T-helper 2 cell (primary cell): ENCODE measurements around the gene NKAIN2.

Experiments used
- DNase-seq, 5 experiments: peaks; one replicate each; pipeline versions ENCODE4 v3.0.0 to v3.0.0-alpha.2; 2012 to 2022

Gene NKAIN2

DNA sequence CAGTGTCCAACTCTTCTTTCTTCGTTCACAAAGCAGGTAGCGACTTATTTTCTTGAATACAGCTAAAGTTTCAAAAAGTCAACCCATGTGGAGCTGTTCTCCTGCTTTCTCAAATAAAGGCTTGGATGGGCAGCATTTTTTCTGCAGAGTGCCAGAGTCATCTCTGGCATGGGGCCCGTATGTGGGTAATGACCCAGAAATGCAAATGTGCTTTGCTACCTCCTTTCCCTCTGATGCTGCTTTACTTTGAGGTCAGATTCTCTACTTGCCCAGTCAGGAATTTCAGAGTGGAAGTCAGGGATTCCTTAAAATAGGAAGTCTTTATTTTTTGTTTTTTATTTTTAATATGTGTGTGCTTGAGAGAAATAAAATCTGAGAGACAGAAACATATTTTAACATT is 4.9 kb downstream of the NKAIN2 start:
- no peak for DNase-seq

DNA sequence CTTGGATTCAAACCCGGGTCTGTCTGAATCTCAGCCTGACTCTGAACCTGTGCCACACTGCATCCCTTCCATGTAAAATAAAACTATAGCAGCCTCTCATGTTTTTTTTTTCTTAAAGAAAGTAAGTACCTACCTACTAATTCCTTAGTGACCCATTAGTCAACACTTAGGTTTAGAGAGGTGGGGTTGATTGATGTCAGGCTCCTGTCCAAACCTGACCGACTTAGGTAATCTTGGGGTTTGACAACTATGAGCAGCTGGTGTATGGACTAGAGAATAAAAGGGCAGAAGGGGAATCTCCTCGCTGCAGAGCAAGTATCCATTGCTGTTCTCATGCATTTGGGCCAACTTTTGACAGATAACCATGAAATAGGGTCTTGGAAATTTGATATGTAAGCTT is 6.5 kb downstream of the NKAIN2 start:
- DNase-seq, result no peak

DNA sequence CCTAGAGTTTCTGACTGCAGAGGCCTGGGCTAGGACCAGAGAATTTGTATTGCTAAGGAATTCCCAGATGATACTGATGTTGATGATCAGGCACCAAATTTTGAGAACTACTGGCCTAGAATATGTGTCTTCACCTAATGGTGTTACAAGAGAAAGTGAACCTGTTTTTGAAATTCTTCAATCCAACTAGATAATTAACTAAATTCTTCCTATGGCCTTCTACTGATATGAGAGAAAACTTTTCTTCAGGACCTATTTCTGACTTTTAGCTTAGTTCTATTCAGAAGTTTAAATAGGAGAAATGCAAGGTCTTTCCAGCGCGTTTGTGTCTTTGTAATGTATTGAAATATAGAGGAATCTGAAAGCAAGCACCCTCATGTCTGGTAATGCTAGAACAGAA is 7.3 kb downstream of the NKAIN2 start:
- no peak for DNase-seq

DNA sequence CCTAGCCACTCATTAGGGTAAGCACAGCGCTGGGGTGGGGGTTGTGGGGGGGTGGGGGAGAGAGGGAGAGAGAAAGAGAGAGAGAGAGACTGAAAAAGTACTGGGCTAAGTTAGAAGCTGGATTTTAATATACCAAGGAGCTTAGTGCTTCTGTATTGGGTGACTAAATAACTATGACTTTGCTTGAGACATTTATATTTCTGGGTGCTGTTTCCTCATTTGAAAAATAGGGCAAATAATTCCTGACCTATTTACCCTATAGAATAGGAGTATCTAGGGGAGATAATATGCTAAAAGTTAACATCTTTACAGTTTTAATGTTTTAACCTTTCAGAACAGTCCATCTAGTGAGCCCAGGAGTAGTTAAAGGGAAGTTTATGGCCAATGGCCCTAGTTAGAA is 7.7 kb downstream of the NKAIN2 start:
- DNase-seq, result no peak

DNA sequence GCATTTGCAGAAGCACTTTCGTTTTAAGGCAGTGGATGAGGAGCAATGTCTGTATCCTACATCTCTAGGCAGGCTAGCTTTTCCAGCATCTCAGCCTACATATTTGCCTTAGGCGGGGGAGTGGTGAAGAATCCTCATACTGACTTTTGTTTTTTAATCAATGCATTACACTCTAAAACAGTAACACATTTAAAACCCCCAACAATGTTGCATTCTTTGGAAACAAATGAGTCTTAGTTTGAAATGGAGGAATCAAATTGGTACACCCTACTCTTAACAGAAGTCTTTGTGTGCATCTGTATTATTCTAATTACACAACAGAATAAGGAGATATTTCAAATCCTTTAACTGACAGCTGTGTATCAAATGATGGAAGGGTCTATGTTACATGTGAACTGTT is 9.0 kb downstream of the NKAIN2 start:
- no peak for DNase-seq

DNA sequence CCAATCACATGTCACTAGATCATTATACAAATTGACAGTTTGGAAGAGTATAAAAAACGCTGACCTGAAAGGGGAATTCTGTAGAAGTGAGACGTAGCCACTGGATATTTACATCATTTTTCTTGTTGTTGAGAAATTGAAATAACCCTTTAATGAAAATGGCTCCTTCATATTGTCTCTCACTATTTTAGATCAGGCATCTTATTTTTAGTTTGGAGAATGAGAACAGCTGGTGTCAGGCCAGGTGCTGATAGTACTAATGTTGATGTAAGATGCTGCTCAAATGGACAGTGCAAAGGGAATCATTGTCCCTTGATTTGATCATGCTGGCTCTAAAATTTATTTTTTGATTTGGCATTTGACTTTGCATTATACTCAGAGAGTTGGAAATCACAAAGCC is 17.4 kb downstream of the NKAIN2 start:
- DNase-seq, result no peak

DNA sequence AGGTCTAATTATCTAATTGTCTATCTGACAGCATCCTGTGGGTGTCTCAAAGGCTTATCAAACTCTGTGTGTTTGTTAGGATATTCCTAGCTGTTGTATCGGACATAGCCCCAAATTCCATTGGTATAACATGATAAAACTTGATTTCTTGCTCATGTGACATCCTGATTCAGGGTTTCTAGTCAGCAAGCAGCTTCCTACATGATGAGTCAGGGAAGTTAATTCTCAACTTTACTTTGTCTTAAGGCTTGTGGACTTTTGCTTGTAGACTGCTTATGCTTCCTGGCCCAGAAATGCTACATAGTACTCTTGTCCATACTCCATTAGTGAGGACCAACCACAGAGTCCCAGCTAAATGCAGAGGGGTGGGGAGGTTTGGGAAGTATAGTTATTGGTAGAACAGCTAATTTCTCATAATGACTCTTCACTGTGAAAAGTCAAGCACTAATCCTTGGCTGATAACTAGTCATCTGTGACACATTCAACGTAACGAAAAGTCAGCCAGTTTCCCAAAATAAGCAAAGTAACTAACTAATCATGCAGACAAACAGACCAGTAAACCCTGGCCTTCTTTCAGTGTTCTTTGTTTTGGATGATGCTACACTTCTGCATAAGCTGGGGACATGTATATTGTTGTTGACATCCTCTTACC is 25.8 kb downstream of the NKAIN2 start:
- DNase-seq, result no peak

DNA sequence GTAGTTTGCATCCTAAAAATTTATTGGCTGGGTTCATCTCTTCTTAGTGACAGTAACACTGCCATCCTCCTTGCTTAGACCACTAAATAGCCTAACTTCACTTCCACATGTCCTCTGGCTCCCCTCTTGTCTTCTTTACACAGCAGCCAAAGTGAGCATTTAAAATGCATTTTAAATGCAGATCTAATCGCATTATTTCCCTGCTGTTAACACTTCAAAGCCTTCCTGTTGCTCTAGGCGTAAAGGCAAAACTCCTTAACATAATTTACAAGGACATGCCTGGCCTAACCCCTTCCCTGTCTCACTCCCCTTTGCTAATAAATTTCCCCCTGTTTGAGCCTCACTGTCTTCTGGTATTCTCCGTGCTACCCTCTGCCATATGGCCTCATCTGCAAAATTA is 26.5 kb downstream of the NKAIN2 start:
- no peak for DNase-seq

DNA sequence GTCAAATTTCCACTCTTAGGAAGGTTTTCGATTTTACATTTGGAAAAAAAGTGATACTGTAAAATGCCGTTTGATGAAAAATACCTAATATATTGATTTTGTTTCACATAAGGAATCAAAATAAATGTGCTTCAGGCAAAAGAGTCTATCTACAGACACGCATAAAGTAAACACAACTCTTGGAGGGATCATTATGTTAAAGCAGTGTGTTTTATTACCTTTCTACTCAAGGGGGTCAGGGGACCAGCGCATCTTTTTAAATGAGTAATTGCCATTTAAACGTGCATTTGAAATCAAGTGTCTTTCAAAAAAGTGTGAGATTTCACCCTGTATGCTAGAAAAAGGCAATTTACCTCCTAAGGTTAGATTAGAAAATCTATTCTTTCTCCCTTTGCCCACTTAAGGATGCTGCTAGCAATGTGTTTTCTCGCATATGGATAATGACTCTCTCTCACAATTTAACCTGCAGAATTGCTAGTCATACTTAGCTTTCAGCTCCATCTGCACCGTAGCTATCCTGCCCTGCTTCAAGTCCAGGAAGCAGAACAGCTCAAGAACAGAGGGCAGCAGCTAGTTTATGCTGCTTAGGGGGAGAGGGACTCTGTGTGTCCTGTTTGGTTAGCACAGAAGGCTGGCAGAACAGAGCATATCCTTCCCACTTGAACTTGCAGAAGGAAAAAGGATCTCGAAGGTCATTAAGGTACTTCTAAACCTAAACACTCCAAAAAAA is 35.0 kb downstream of the NKAIN2 start:
- no peak for DNase-seq

DNA sequence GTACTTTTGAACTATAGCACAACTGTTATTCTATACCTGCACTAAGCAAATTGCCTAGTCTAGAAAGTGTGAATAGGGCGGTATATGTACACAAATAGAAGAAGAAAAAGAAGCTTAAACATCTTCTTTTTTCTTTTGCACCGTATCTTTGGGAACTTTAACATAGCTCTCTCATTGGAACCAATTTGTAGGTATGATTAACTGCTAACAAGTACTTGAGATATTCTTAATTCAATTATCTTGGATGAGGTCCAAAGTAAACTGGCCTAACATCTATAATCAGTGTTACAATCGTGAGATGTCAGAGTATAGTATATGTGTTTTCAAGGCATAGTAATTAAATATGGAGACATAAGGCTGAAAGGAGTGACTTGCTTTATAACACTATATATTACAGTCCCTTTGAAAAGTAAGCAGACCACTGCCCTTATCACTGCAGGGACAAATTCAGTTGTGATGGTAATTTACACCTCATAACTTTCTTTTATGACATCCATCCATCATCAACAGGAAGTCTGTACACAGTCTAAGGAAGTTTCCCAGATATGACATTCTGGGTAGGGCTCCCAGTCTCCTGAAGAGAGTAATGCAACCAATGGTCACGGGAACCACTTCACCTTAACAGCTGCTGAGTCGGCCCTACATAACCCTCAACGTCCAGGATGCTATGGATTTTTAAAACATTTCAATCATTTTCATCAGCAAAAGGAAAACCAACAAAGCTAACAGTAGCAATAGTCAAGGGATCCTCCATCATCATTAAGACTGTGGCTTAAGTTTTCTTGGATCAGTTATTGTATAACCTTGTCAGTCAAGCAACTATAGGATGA is 37.6 kb downstream of the NKAIN2 start:
- DNase-seq, result no peak

DNA sequence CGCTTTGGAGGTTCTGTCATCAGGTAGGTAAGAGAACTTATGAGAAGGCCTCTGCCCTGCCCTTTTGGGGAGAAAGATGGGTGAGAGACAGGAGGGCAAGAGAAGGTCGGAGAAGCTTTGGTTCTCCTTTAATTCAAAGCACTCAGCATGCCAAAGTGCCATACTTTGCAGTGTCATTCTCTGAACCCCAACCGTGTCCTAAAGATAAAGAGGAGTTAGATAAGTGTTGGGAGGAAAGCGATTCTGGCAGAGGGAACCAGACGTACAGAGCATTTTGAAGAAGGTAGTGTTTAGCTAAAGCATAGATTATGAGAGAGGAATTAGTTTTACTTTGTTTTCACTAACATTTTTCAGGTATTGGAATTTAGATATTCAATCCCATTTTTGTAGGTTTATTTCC is 40.3 kb downstream of the NKAIN2 start:
- no peak for DNase-seq

DNA sequence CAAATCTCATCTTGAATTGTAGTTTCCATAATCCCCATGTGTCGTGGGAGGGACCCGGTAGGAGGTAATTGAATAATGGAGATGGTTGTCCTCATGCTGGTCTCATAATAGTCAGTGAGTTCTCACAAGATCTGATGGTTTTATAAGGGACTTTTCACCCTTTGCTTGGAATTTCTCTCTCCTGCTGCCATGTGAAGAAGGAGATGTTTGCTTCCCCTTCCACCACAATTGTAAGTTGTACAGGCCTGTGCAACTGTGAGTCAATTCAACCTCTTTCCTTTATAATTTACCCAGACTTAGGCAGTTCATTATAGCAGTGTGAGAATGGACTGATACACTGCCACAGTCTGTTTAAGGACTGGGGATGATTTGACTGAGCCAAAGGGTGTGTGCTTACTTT is 44.7 kb downstream of the NKAIN2 start:
- DNase-seq, result no peak

DNA sequence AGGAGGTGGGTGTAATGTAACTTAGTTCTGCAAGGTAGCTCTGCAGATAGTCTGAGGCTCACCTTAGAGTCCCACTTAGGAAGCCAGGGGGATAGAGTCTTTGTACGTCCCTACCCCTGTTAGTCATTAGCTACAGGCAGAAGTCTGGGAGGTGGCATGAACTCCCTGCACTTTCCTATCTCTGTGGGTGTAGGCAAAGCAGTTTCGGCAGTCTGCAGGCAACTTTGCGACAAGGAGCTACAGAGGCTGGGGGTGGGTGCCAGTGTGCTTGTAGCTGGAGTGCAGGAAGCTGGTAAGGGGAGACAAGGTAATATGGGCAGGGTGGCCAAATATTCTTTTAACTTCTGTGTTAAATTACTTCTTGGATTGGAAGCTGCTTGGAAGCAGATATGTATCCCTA is 45.7 kb downstream of the NKAIN2 start:
- DNase-seq, result no peak

DNA sequence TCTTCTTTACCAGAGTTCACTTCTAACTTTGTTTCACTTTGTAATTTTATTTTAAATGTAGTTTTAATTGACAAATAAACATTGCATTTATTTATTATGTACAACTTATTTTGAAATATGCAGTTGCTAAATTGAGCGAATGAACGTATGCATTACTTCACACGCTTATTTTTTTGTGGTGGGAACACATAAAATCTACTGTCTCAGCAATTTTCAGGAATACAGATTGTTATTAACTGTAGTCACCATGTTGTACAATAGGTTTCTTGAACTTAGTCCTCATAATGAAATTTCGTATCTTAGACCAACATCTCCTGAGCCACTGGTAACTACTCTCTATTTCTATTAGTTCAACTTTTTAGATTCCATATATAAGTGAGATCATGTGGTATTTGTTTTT is 46.9 kb downstream of the NKAIN2 start:
- DNase-seq, result no peak

DNA sequence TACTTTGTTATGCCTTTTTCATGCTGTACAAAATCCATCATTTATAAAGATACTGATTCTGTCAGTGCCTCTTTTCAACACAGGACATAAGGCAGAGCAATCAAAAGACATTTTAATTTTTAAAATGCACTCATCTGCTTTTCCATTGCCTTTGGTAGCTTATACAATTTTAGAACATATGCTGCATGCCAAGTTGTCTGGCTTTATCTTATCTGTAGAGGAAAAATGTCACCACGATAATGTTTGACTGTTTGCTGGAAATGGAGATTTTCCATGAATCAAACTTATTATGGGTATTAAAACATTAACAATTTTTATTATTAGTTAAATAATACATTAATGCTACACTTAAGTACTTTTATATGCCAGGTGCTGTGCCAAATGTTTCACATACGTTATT is 50.5 kb downstream of the NKAIN2 start:
- no peak for DNase-seq

DNA sequence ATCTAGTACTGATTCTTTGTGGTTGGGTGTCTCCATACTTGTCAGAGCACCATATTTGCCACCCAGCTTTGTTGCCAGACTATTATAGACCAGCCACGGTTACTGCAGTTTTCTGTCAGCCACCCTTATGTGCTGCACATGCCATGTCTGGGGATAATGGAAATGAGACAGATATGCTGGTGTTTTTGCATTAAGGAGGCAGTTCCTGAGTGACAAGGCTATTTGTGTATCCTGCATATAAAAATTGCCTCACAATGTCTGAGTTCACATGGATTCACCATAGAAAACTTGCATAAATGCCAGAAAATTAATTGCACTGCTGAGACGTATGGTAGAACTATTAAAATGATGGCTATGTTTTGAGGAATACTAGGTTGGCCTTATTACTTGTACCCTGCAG is 51.8 kb downstream of the NKAIN2 start:
- no peak for DNase-seq

DNA sequence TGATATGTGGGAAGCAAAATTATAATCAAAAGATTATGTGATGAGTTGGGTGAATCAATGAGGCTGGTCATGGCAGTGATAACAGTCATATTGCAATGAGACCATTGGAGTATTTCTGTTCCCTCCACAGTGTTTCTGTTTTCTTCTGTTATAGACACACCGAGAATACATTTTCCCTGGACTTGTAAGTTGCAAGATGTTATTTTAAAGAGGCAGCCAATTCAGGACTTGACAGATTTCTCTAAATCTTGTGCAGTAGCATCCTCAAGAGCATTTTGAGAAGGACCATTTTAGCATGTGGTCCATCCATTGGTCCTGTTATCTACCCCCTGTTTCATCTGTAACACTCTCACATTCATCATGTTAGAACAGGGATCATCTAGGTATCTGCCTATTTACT is 55.6 kb downstream of the NKAIN2 start:
- no peak for DNase-seq

DNA sequence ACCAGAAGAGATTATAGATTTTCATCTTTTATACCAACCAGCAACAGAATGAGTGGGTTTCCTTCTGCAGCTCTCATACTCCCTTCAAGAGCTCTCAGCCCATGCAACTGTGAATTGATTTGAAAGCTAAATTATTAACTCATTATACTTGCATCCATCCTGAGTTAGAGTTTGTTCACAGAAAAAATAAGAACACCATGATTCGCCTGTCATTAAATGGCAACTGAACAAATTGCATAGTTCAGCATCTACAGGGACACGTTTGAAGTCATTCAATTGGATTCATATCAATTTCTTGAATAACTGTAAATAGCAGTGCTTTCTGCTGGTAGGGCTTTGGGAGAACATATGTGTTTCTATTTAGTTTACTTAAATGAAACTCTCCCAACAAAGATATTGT is 65.7 kb downstream of the NKAIN2 start:
- DNase-seq, result no peak

DNA sequence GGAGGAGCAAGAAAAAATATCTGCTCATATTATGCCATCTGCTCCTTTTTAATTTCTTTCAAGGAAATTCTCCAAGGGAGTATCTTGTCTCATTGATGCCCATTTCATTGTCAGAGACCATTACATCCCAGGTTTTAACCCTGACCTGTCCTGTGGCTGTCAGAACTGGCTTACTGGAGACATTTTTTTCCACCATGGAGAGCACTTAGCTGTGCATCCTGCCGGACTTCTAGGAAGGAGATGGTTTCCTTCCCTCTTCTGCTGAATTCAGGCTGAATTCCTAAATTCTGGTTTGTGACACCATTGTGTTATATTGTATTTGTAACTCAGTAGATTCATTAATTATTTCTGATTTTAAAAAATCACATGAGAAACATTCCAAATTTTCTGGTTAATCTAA is 70.3 kb downstream of the NKAIN2 start:
- no peak for DNase-seq

DNA sequence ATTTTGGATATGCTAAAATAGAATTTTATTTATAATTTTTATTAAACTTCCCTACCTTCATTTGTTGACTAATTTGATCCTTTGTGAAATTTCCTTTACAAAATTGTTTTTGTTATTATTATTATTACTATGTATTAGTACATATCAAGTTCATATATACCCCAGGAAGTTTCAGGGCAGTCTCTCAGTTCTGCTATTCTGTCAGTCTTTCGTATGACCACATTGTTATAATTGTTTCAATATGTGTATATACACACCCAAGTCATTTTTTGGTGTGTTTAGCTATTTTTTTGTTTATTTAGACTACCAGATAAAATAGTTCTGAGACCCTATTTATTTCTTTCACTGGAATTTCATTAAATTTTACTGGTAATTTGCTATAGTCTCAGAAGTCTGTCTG is 72.1 kb downstream of the NKAIN2 start:
- no peak for DNase-seq

DNA sequence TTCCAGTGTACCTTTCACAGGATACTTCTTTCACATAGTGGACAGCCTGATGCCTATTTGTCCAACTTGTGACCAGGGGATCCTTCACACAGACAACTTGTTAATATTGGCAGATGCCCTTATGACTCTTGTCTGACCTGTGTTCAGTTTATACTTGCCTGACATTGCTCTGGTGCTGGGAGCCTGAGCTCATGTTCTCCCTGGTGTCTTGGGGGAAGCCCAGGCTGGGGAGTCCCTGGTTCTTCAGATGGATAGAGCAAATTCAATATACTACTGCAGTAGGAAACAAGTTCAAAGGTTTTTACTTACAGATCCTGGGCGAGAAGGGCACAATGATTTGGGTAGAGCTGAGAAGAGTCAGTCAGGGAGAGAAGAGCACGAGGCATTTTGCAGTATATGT is 76.1 kb downstream of the NKAIN2 start:
- no peak for DNase-seq

DNA sequence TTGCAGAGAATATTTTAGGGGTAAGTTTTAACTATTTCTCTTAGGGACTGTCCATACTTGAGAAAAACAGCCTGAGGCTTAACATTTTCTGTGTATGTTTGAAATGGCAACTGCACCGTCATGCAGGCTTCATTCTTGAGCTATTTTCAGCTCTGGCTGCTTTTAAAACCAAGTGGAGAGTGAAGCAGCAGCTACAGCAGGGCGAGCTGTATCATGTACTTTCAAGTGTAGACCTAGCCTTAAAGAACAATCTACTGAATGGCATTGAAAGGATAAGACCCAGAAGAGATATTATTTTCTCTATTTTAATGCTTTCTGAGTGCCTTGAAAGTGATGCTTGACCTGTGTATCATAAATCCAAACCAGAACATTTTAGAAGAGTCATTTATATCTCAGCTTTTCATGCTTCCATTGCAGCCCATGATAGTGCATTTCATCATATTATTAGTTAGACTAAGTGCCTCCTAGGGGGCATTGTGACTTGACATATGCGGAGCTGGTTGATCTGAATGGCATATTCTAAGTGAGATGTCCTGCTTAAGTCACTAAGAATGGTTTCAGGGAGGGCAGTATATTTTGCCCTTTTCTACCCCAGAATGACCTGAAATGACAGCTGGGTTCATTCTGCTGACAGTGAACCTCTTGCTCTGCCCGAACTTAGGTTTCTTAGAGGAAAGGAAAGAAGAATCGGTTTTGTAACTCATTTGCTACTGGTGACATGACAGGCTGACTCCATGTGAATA is 85.3 kb downstream of the NKAIN2 start:
- DNase-seq, result no peak

DNA sequence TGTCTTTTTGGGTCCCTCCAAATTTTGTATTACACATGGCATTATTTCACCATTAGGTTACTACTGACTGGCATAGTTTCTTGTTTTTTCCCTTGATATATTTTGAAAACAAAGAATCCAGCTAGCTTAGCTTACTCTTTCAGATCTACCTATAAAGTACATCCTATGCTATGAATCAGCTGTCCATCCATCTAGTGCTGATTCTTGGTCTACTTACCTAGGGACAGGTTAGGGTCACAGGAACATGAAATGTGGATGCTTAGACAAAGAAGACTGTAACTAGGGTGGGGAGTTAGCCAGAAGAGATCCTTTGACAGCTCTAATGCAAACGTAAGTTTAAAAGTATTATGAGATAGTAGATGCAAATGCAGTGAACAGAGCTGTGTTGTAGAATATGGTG is 91.7 kb downstream of the NKAIN2 start:
- no peak for DNase-seq
